ENCODE results near the gene ADAM29.

Gene ADAM29

DNA sequence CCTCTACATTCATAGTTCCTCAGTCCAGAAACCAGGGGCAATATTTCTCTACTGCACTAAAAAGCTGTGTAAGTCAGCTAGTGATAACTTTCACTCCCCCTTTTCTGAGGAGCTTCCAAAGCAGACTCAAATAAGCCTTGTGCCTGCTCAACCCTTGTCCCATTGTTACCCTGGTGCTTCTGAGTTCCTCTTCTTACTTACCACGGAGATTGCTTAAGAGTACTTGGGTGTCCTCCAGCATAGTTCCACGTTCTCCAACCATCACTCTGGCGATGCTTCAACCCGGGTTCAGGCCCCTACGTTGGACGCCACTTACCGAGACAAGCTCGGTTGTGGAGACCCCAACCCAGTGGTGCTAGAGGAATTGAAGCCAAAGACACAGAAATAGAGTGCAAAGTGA is 71.6 kb downstream of the ADAM29 start:
- Histone ChIP-seq H3K27me3 (ENCODE audit: control insufficient read depth in 1 of 2, insufficient read depth in 1 of 2, low read length in 2 of 2) (no peaks in the 10 kb centered on the region), H3K4ac (ENCODE audit: low read depth in 1 of 2, low read length in 2 of 2) (no peak overlapping the region), H3K4me1 (ENCODE audit: control insufficient read depth, insufficient read depth, low read depth, low read length) (no peaks in the 10 kb centered on the region), H3K14ac (ENCODE audit: low read length in 2 of 2) (no peak overlapping the region), H3K4me2 (ENCODE audit: low read length, poor library complexity, severe bottlenecking) (no peak overlapping the region), H3K18ac (ENCODE audit: low read depth in 1 of 2, low read length in 2 of 2) (no peak overlapping the region), H2BK15ac (ENCODE audit: low read depth, poor library complexity, severe bottlenecking) (no peak overlapping the region), H3K4me3 (ENCODE audit: insufficient read depth in 1 of 2, low read depth in 1 of 2, low read length in 2 of 2) (no peak overlapping the region), H2BK12ac (ENCODE audit: low read length in 2 of 2) (no peak overlapping the region), H3K36me3 (ENCODE audit: control insufficient read depth in 1 of 2, insufficient read depth in 2 of 2, low read depth in 1 of 2, low read length in 2 of 2) (no peaks in the 10 kb centered on the region), H2AFZ (ENCODE audit: low read depth, low read length) (no peak overlapping the region), H2BK5ac (ENCODE audit: low read depth, low read length, poor library complexity, severe bottlenecking) (no peak overlapping the region), H3K27ac (ENCODE audit: low read length, poor library complexity, severe bottlenecking) (no peak overlapping the region), H2AK5ac (ENCODE audit: low read length, severe bottlenecking) (no peak overlapping the region), H3K23ac (ENCODE audit: low read length in 2 of 2) (no peak overlapping the region), H2BK120ac (ENCODE audit: low read depth, low read length) (no peak overlapping the region), H4K91ac (ENCODE audit: low read length) (no peak overlapping the region), H3K79me1 (replicated peaks; ENCODE audit: low read length, poor library complexity, severe bottlenecking) (no peaks in the 10 kb centered on the region), H3K9me3 (ENCODE audit: control insufficient read depth, low read length) (peaks cover 41% of the 10 kb centered on the region), H4K8ac (ENCODE audit: low read length) (no peak overlapping the region), H3K9ac (ENCODE audit: low read length) (no peak overlapping the region)
- no peak for DNase-seq
- WGBS: 86% methylated on average over 8 of the region's 8 CpGs

DNA sequence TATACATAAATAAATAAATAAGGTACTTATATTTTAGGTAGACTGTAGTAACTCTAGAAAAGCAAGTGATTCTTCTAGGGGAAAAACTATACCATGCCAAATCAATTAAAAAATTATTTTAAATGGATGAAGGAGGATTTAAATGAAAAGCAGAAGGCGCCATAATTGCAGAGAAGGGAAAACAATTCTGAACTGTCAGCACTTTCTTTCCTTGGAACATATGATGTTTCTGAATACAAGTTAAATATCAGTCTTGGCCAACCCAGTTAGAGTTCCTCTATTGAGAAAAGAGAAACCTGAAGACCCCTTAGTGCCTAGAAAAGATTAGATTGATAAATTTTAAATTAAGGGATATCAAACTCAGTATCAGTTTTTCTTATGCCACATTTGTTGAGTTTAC is 75.8 kb downstream of the ADAM29 start:
- H3K4me3 ChIP-seq (ENCODE audit: insufficient read depth in 1 of 2, low read depth in 1 of 2, low read length in 2 of 2): no peak overlapping the region
- H3K36me3 ChIP-seq (ENCODE audit: control insufficient read depth in 1 of 2, insufficient read depth in 2 of 2, low read depth in 1 of 2, low read length in 2 of 2): no peaks in the 10 kb centered on the region
- H2AK5ac ChIP-seq (ENCODE audit: low read length, severe bottlenecking): no peak overlapping the region
- H3K4me1 ChIP-seq (ENCODE audit: control insufficient read depth, insufficient read depth, low read depth, low read length): no peaks in the 10 kb centered on the region
- no peak overlapping the region for H3K23ac ChIP-seq (ENCODE audit: low read length in 2 of 2)
- no peak overlapping the region for H4K91ac ChIP-seq (ENCODE audit: low read length)
- H3K9me3 ChIP-seq (ENCODE audit: control insufficient read depth, low read length): peaks cover 29% of the 10 kb centered on the region
- H3K27me3 ChIP-seq (ENCODE audit: control insufficient read depth in 1 of 2, insufficient read depth in 1 of 2, low read length in 2 of 2): no peaks in the 10 kb centered on the region
- H2BK12ac ChIP-seq (ENCODE audit: low read length in 2 of 2): no peak overlapping the region
- DNase-seq: no peak
- H2AFZ ChIP-seq (ENCODE audit: low read depth, low read length): no peak overlapping the region
- H3K14ac ChIP-seq (ENCODE audit: low read length in 2 of 2): no peak overlapping the region
- H3K4ac ChIP-seq (ENCODE audit: low read depth in 1 of 2, low read length in 2 of 2): no peak overlapping the region
- H2BK5ac ChIP-seq (ENCODE audit: low read depth, low read length, poor library complexity, severe bottlenecking): no peak overlapping the region
- H2BK120ac ChIP-seq (ENCODE audit: low read depth, low read length): no peak overlapping the region
- no peak overlapping the region for H3K18ac ChIP-seq (ENCODE audit: low read depth in 1 of 2, low read length in 2 of 2)
- H3K27ac ChIP-seq (ENCODE audit: low read length, poor library complexity, severe bottlenecking): no peak overlapping the region
- no peak overlapping the region for H3K4me2 ChIP-seq (ENCODE audit: low read length, poor library complexity, severe bottlenecking)
- no peak overlapping the region for H2BK15ac ChIP-seq (ENCODE audit: low read depth, poor library complexity, severe bottlenecking)
- no peak overlapping the region for H4K8ac ChIP-seq (ENCODE audit: low read length)
- no peaks in the 10 kb centered on the region for H3K79me1 ChIP-seq (replicated peaks; ENCODE audit: low read length, poor library complexity, severe bottlenecking)
- no CpG with 5 or more reads among the region's 1 CpG for WGBS
- H3K9ac ChIP-seq (ENCODE audit: low read length): no peak overlapping the region

DNA sequence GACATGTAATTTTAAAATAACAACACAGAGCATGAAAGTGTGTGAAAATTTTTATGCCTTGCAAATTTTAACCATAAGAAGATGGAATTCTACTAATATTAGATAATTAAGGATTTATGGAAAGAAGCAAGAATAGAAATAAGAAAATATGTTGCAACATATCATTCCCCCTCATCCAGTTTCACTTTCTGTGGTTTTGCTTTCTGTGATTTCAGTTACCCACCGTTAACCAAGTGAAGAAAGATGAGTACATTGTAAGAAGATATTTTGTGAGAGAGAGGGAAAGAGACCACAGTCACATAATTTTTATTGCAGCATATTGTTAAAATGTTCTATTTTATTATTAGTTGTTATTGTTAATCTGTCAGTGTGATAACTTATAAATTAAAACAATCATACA is 77.9 kb downstream of the ADAM29 start:
- Histone ChIP-seq H3K18ac (ENCODE audit: low read depth in 1 of 2, low read length in 2 of 2) (no peak overlapping the region), H2AK5ac (ENCODE audit: low read length, severe bottlenecking) (no peak overlapping the region), H2BK5ac (ENCODE audit: low read depth, low read length, poor library complexity, severe bottlenecking) (no peak overlapping the region), H2BK120ac (ENCODE audit: low read depth, low read length) (no peak overlapping the region), H3K79me1 (replicated peaks; ENCODE audit: low read length, poor library complexity, severe bottlenecking) (no peaks in the 10 kb centered on the region), H4K91ac (ENCODE audit: low read length) (no peak overlapping the region), H4K8ac (ENCODE audit: low read length) (no peak overlapping the region), H3K9ac (ENCODE audit: low read length) (no peak overlapping the region), H3K27me3 (ENCODE audit: control insufficient read depth in 1 of 2, insufficient read depth in 1 of 2, low read length in 2 of 2) (no peaks in the 10 kb centered on the region), H2AFZ (ENCODE audit: low read depth, low read length) (no peak overlapping the region), H3K14ac (ENCODE audit: low read length in 2 of 2) (no peak overlapping the region), H3K4me3 (ENCODE audit: insufficient read depth in 1 of 2, low read depth in 1 of 2, low read length in 2 of 2) (no peak overlapping the region), H3K4me2 (ENCODE audit: low read length, poor library complexity, severe bottlenecking) (no peak overlapping the region), H3K27ac (ENCODE audit: low read length, poor library complexity, severe bottlenecking) (no peak overlapping the region), H2BK15ac (ENCODE audit: low read depth, poor library complexity, severe bottlenecking) (no peak overlapping the region), H3K4me1 (ENCODE audit: control insufficient read depth, insufficient read depth, low read depth, low read length) (no peaks in the 10 kb centered on the region), H3K23ac (ENCODE audit: low read length in 2 of 2) (no peak overlapping the region), H3K4ac (ENCODE audit: low read depth in 1 of 2, low read length in 2 of 2) (no peak overlapping the region), H3K36me3 (ENCODE audit: control insufficient read depth in 1 of 2, insufficient read depth in 2 of 2, low read depth in 1 of 2, low read length in 2 of 2) (no peaks in the 10 kb centered on the region), H3K9me3 (ENCODE audit: control insufficient read depth, low read length) (peaks cover 22% of the 10 kb centered on the region), H2BK12ac (ENCODE audit: low read length in 2 of 2) (no peak overlapping the region)
- no CpG with 5 or more reads among the region's 1 CpG for WGBS
- DNase-seq: no peak

DNA sequence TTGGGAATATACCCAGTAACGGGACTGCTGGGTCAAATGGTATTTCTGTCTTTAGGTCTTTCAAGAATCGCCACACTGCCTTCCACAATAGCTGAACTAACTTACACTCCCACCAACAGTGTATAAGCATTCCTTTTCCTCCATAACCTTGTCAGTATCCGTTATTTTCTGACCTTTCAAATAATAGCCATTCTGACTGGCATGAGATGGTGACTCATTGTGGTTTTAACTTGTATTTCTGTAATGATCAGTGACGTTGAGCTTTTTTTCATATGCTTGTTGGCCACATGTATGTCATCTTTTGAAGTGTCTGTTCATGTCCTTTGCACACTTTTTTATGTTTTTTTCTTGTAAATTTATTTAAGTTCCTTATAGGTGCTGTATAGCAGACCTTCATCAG is 81.2 kb downstream of the ADAM29 start:
- no peak overlapping the region for H3K4ac ChIP-seq (ENCODE audit: low read depth in 1 of 2, low read length in 2 of 2)
- H2BK12ac ChIP-seq (ENCODE audit: low read length in 2 of 2): no peak overlapping the region
- H4K8ac ChIP-seq (ENCODE audit: low read length): no peak overlapping the region
- H2BK120ac ChIP-seq (ENCODE audit: low read depth, low read length): no peak overlapping the region
- no peak overlapping the region for H2BK5ac ChIP-seq (ENCODE audit: low read depth, low read length, poor library complexity, severe bottlenecking)
- H3K79me1 ChIP-seq (replicated peaks; ENCODE audit: low read length, poor library complexity, severe bottlenecking): no peaks in the 10 kb centered on the region
- H3K4me3 ChIP-seq (ENCODE audit: insufficient read depth in 1 of 2, low read depth in 1 of 2, low read length in 2 of 2): no peak overlapping the region
- H3K27me3 ChIP-seq (ENCODE audit: control insufficient read depth in 1 of 2, insufficient read depth in 1 of 2, low read length in 2 of 2): no peaks in the 10 kb centered on the region
- H3K14ac ChIP-seq (ENCODE audit: low read length in 2 of 2): no peak overlapping the region
- 33% methylated on average over 4 of the region's 4 CpGs for WGBS
- H3K9me3 ChIP-seq (ENCODE audit: control insufficient read depth, low read length): peaks cover 6% of the 10 kb centered on the region
- H3K9ac ChIP-seq (ENCODE audit: low read length): no peak overlapping the region
- no peaks in the 10 kb centered on the region for H3K4me1 ChIP-seq (ENCODE audit: control insufficient read depth, insufficient read depth, low read depth, low read length)
- H3K4me2 ChIP-seq (ENCODE audit: low read length, poor library complexity, severe bottlenecking): no peak overlapping the region
- H3K27ac ChIP-seq (ENCODE audit: low read length, poor library complexity, severe bottlenecking): no peak overlapping the region
- no peak overlapping the region for H3K23ac ChIP-seq (ENCODE audit: low read length in 2 of 2)
- no peak overlapping the region for H4K91ac ChIP-seq (ENCODE audit: low read length)
- no peak overlapping the region for H3K18ac ChIP-seq (ENCODE audit: low read depth in 1 of 2, low read length in 2 of 2)
- no peaks in the 10 kb centered on the region for H3K36me3 ChIP-seq (ENCODE audit: control insufficient read depth in 1 of 2, insufficient read depth in 2 of 2, low read depth in 1 of 2, low read length in 2 of 2)
- no peak overlapping the region for H2AFZ ChIP-seq (ENCODE audit: low read depth, low read length)
- peak; percentile 4 for DNase-seq
- no peak overlapping the region for H2AK5ac ChIP-seq (ENCODE audit: low read length, severe bottlenecking)
- no peak overlapping the region for H2BK15ac ChIP-seq (ENCODE audit: low read depth, poor library complexity, severe bottlenecking)

Data from mesenchymal stem cell (in vitro differentiated cells and primary cell).